Activated naive CD4-positive, alpha-beta T cell treated with anti-CD3 and anti-CD28 coated beads for 36 hours (primary cell): ENCODE data around the gene DENND1A. TPM values are rescaled to one million over a fixed set of nuclear protein-coding genes. Genes with fewer than 3 reads are reported as not detected.

ENCODE experiments used
- CTCF ChIA-PET: fragments of 350-600 bp; sonication (Branson Sonifier 250); formaldehyde crosslinking; loops from one replicate; lab custom pipeline; 2021; ENCODE audit warnings: antibody characterized with exemption; lab: Charles Lee
- DNase-seq: peaks from one replicate; pipeline ENCODE4 v3.0.0-alpha.2; 2020
- H3K27ac Mint-ChIP-seq: one replicate; pipeline ENCODE4 v1.8.0; 2021; ENCODE audit warnings: mild to moderate bottlenecking, mixed read lengths
- H3K27me3 Mint-ChIP-seq: one replicate; pipeline ENCODE4 v1.8.0; 2021; ENCODE audit warnings: low read depth, mixed read lengths
- H3K36me3 Mint-ChIP-seq: one replicate; pipeline ENCODE4 v1.8.0; 2021; ENCODE audit warnings: low read depth, mixed read lengths
- H3K4me1 Mint-ChIP-seq: one replicate; pipeline ENCODE4 v1.8.0; 2021; ENCODE audit warnings: low read depth, mixed read lengths
- H3K4me3 Mint-ChIP-seq: one replicate; pipeline ENCODE4 v1.8.0; 2021; ENCODE audit warnings: mild to moderate bottlenecking, moderate library complexity, mixed read lengths
- H3K9me3 Mint-ChIP-seq: one replicate; pipeline ENCODE4 v1.8.0; 2021; ENCODE audit warnings: mixed read lengths
- intact Hi-C: fragments of 100-400 bp; cut with micrococcal nuclease; formaldehyde crosslinking; loops from one replicate; pipeline ENCODE4 v1.15.1; 2023
- total RNA-seq, 2 experiments: library from RNA; stranded (reverse); gene quantifications; one replicate each; pipeline ENCODE4 v1.2.3, GENCODE V29; 2021

DENND1A gene
- total RNA-seq, 2 experiments from 2014 or later, result 28.4 to 29.6 TPM

DNA sequence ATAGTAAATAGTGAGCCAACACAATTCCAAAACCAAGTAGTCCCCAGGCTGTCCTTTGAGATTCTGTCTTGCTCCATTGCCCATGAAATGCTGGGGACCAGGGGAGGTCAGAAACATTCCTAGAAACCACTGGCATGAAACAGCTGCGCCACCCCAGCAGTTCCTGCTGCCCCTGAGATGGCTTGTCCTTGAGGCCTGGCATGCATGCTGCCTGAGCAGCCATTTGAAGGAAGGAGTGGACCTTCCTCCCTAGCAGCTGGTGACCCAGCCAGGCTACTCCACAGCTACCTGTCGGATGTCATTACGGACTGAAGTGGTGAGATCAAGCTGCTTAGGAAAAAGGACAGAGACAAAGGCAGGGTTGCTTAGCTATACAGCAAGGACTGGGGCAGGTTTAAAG, 260.6 kb downstream of the DENND1A start:
- intact Hi-C loops, result no loop called here
- Mint-ChIP-seq H3K4me3 (no peak overlapping the region), H3K36me3 (peaks cover 61% of the 10 kb centered on the region), H3K27ac (no peak overlapping the region), H3K4me1 (no peaks in the 10 kb centered on the region), H3K27me3 (no peaks in the 10 kb centered on the region), H3K9me3 (peaks cover 36% of the 10 kb centered on the region)
- CTCF ChIA-PET, result no interaction called here
- DNase-seq, result no peak

GRCh38 chr9:123663529-123663928, 266.4 kb downstream of the DENND1A start:
- Mint-ChIP-seq H3K27ac (no peak overlapping the region), H3K9me3 (peaks cover 35% of the 10 kb centered on the region), H3K27me3 (no peaks in the 10 kb centered on the region), H3K36me3 (peaks cover 50% of the 10 kb centered on the region), H3K4me1 (no peaks in the 10 kb centered on the region), H3K4me3 (no peak overlapping the region)
- intact Hi-C loops, result no loop called here
- no peak for DNase-seq
- CTCF ChIA-PET, result no interaction called here

- Mint-ChIP-seq H3K36me3 (peaks cover 40% of the 10 kb centered on the region), H3K4me1 (no peaks in the 10 kb centered on the region), H3K27ac (no peak overlapping the region), H3K9me3 (peaks cover 32% of the 10 kb centered on the region), H3K27me3 (no peaks in the 10 kb centered on the region), H3K4me3 (no peak overlapping the region)
- CTCF ChIA-PET, result no interaction called here
- DNase-seq, result no peak
- intact Hi-C loops, result no loop called here
Observed at GRCh38 chr9:123662057-123662776, 267.7 kb downstream of the DENND1A start.

- Mint-ChIP-seq H3K4me3 (no peak overlapping the region), H3K36me3 (peaks cover 37% of the 10 kb centered on the region), H3K27me3 (no peaks in the 10 kb centered on the region), H3K27ac (no peak overlapping the region), H3K4me1 (no peaks in the 10 kb centered on the region), H3K9me3 (peaks cover 29% of the 10 kb centered on the region)
- CTCF ChIA-PET, result no interaction called here
- intact Hi-C loops, result no loop called here
- DNase-seq, result no peak
Observed at GRCh38 chr9:123660691-123661466, 269.0 kb downstream of the DENND1A start.

- H3K36me3 Mint-ChIP-seq, result peaks cover 26% of the 10 kb centered on the region
- DNase-seq, result no peak
- H3K27me3 Mint-ChIP-seq, result no peaks in the 10 kb centered on the region
- CTCF ChIA-PET, result interaction anchor here (0.9 kb wide), 1 partner anchor 20 kb away, joined by 3 read pairs; no protein-coding TSS in a partner anchor
- intact Hi-C loops, result no loop called here
- no peak overlapping the region for H3K4me3 Mint-ChIP-seq
- H3K4me1 Mint-ChIP-seq, result no peaks in the 10 kb centered on the region
- H3K9me3 Mint-ChIP-seq, result peaks cover 19% of the 10 kb centered on the region
- H3K27ac Mint-ChIP-seq, result no peak overlapping the region
Observed at GRCh38 chr9:123659358-123659757, 270.6 kb downstream of the DENND1A start.

DNA sequence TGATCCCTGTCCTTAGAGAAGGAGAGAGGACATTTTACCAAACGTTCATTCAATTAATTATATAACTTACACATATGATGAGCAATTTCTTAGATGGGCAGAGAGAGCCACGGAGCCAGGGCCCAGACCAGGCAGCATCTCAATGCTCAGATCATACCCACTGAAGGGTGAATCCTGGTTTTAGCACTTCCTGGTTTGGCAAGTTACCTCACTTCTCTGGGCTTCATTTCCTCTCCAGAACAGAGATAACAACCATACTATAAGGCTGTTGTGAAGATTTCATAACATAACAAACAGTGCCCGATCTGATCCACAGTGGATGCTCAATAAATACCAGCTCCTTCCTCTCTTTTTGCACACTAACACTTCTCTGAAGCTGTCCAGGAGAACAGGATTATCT, 271.1 kb downstream of the DENND1A start:
- no peak overlapping the region for H3K27ac Mint-ChIP-seq
- H3K27me3 Mint-ChIP-seq, result no peaks in the 10 kb centered on the region
- H3K4me3 Mint-ChIP-seq, result no peak overlapping the region
- no peaks in the 10 kb centered on the region for H3K4me1 Mint-ChIP-seq
- CTCF ChIA-PET, result no interaction called here
- peaks cover 23% of the 10 kb centered on the region for H3K36me3 Mint-ChIP-seq
- peaks cover 16% of the 10 kb centered on the region for H3K9me3 Mint-ChIP-seq
- no peak for DNase-seq
- intact Hi-C loops, result no loop called here

DNA sequence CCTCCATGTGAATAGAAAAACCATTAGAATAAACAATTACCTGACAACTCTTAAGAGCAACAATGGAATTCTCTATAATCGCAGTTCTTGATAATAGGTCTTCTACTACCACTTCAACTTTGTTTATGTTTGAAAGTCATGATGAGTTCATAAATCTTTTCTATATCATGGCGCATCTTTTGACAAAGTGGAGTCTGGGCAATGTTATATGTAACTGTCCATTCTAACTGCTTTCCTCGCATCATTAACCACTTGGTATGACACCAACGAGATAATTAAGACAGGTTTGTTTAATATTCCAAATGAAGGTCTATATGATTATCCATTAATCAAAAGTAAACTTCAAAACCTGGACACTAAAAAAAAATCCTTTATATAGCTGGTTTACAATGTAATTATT, 272.0 kb downstream of the DENND1A start:
- peaks cover 22% of the 10 kb centered on the region for H3K36me3 Mint-ChIP-seq
- DNase-seq, result no peak
- no peaks in the 10 kb centered on the region for H3K27me3 Mint-ChIP-seq
- no peak overlapping the region for H3K27ac Mint-ChIP-seq
- CTCF ChIA-PET, result no interaction called here
- H3K4me1 Mint-ChIP-seq, result no peaks in the 10 kb centered on the region
- no peak overlapping the region for H3K4me3 Mint-ChIP-seq
- intact Hi-C loops, result no loop called here
- peaks cover 13% of the 10 kb centered on the region for H3K9me3 Mint-ChIP-seq

- intact Hi-C loops, result no loop called here
- no peak overlapping the region for H3K27ac Mint-ChIP-seq
- CTCF ChIA-PET, result no interaction called here
- H3K27me3 Mint-ChIP-seq, result no peaks in the 10 kb centered on the region
- H3K36me3 Mint-ChIP-seq, result peaks cover 14% of the 10 kb centered on the region
- H3K4me3 Mint-ChIP-seq, result no peak overlapping the region
- H3K9me3 Mint-ChIP-seq, result peaks cover 6% of the 10 kb centered on the region
- no peak for DNase-seq
- no peaks in the 10 kb centered on the region for H3K4me1 Mint-ChIP-seq
Observed at GRCh38 chr9:123657099-123657498, 272.8 kb downstream of the DENND1A start.

DNA sequence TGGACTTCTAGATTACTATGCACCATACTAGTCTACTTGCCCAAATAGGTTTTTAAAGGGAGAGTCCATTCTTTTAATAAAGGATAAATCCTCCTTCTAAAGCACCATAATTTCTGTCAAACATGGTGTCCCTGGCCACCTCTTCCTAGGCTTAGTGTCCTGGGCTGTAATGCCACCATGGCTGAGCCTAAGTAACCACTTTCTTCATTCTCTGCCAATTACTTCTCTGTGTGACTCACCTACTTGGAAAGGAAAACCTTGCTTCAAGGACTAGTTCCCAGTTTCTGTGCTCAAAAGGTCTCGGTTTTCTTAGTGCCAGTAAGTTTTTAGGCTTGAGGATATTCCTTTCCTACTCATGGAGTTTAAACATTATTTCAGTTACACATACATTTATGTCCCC, 273.4 kb downstream of the DENND1A start:
- Mint-ChIP-seq H3K4me1 (no peaks in the 10 kb centered on the region), H3K36me3 (peaks cover 9% of the 10 kb centered on the region), H3K4me3 (no peak overlapping the region), H3K9me3 (peaks cover 2% of the 10 kb centered on the region), H3K27me3 (no peaks in the 10 kb centered on the region), H3K27ac (no peak overlapping the region)
- no peak for DNase-seq
- CTCF ChIA-PET, result no interaction called here
- intact Hi-C loops, result no loop called here

GRCh38 chr9:123655681-123656423, 274.1 kb downstream of the DENND1A start:
- H3K36me3 Mint-ChIP-seq, result peaks cover 8% of the 10 kb centered on the region
- CTCF ChIA-PET, result interaction anchor here (0.6 kb wide), 1 partner anchor 131 kb away, joined by 4 read pairs; no protein-coding TSS in a partner anchor
- no peak for DNase-seq
- no peaks in the 10 kb centered on the region for H3K4me1 Mint-ChIP-seq
- intact Hi-C loops, result no loop called here
- no peaks in the 10 kb centered on the region for H3K9me3 Mint-ChIP-seq
- H3K27ac Mint-ChIP-seq, result no peak overlapping the region
- H3K27me3 Mint-ChIP-seq, result no peaks in the 10 kb centered on the region
- H3K4me3 Mint-ChIP-seq, result no peak overlapping the region

DNA sequence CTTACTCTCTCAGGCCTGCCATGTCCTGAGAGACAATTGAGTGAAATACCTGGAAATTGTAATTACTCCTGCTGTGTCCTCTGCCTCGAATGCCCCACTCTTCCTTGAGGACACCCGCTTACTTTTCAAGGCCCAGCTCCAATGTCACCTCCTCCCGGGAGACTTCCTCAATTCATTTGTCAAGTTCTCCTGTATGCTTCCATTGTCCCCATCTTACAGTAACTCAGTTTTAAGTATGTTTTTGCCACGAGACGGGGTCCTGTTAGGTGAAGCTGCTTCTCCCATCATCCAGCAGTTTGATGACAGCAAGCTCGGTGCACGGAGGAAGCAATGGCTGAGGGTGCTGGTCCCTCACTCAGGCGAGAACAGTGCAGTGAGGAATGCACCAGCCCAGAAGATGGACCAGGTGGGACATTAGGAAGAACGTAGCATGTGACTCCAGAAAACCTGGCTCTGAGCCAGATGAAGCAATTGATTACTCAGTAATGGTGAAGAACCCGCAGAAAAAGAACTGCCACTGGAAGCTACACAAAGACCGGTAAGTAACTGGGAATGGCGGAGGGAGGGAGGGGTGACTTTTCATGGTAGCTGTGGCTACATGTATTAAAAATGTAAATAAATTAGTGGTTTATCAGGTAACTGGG, 274.8 kb downstream of the DENND1A start:
- H3K4me3 Mint-ChIP-seq, result no peak overlapping the region
- no peaks in the 10 kb centered on the region for H3K4me1 Mint-ChIP-seq
- no peaks in the 10 kb centered on the region for H3K9me3 Mint-ChIP-seq
- CTCF ChIA-PET, result interaction anchor here (0.6 kb wide), 1 partner anchor 132 kb away, joined by 4 read pairs; no protein-coding TSS in a partner anchor
- no peak for DNase-seq
- no peaks in the 10 kb centered on the region for H3K27me3 Mint-ChIP-seq
- intact Hi-C loops, result no loop called here
- H3K36me3 Mint-ChIP-seq, result peaks cover 12% of the 10 kb centered on the region
- no peak overlapping the region for H3K27ac Mint-ChIP-seq
